H9 (cell line): ENCODE results near the gene PDS5B. TPM values are rescaled to one million over a fixed set of nuclear protein-coding genes. Genes with fewer than 3 reads are reported as not detected.
A peak's percentile ranks its signal among the peaks of the same experiment; 100 is the strongest.

Experiments used
- DNase-seq: peaks from one replicate; pipeline ENCODE4 v3.0.0-alpha.2; 2017
- H2AFZ ChIP-seq: one replicate; pipeline ENCODE4 v1.6.1; 2013; ENCODE audit warnings: mild to moderate bottlenecking, low read length, control low read depth, moderate library complexity
- H2AK5ac ChIP-seq: 2 replicates; pipeline ENCODE4 v1.6.1; 2013; ENCODE audit warnings: low read length, control low read depth, mixed read lengths; ENCODE audit not compliant: insufficient read length
- H2BK120ac ChIP-seq: one replicate; pipeline ENCODE4 v1.6.1; 2013; ENCODE audit warnings: low read depth, mild to moderate bottlenecking, low read length, control low read depth, inconsistent platforms; ENCODE audit not compliant: poor library complexity, severe bottlenecking
- H2BK12ac ChIP-seq: 2 replicates; pipeline ENCODE4 v1.6.1; 2013; ENCODE audit warnings: low read length, control low read depth, mixed read lengths, low read depth; ENCODE audit not compliant: insufficient read length
- H2BK15ac ChIP-seq: 2 replicates; pipeline ENCODE4 v1.6.1; 2013; ENCODE audit warnings: low read depth, low read length, control low read depth
- H2BK20ac ChIP-seq: one replicate; pipeline ENCODE4 v1.6.1; 2013; ENCODE audit warnings: low read depth, mild to moderate bottlenecking, low read length, control low read depth, inconsistent platforms; ENCODE audit not compliant: poor library complexity, severe bottlenecking
- H2BK5ac ChIP-seq: 2 replicates; pipeline ENCODE4 v1.6.1; 2013; ENCODE audit warnings: low read length, control low read depth, mixed read lengths; ENCODE audit not compliant: insufficient read length
- H3K14ac ChIP-seq: 2 replicates; pipeline ENCODE4 v1.6.1; 2013; ENCODE audit warnings: low read length, control low read depth; ENCODE audit not compliant: insufficient read depth
- H3K18ac ChIP-seq: 2 replicates; pipeline ENCODE4 v1.6.1; 2013; ENCODE audit warnings: low read depth, mild to moderate bottlenecking, mixed read lengths, low read length, control low read depth; ENCODE audit not compliant: insufficient read length
- H3K23ac ChIP-seq: 2 replicates; pipeline ENCODE4 v1.6.1; 2013; ENCODE audit warnings: low read length, control low read depth, mixed read lengths, low read depth; ENCODE audit not compliant: insufficient read length
- H3K23me2 ChIP-seq: 2 replicates; pipeline ENCODE4 v1.6.1; 2013; ENCODE audit warnings: low read depth, mild to moderate bottlenecking, mixed read lengths, low read length, control low read depth; ENCODE audit not compliant: insufficient read length, poor library complexity, severe bottlenecking
- H3K27ac ChIP-seq: 2 replicates; pipeline ENCODE4 v1.5.1; 2013; ENCODE audit warnings: low read length, control low read depth, mixed read lengths, low read depth; ENCODE audit not compliant: insufficient read length
- H3K27me3 ChIP-seq: 2 replicates; pipeline ENCODE4 v1.6.1; 2013; ENCODE audit warnings: low read length, control low read depth, inconsistent platforms; ENCODE audit not compliant: insufficient read depth
- H3K4ac ChIP-seq: 2 replicates; pipeline ENCODE4 v1.6.1; 2013; ENCODE audit warnings: low read depth, mild to moderate bottlenecking, control low read depth, inconsistent platforms, low read length, moderate library complexity
- H3K4me1 ChIP-seq: 2 replicates; pipeline ENCODE4 v1.6.1; 2013; ENCODE audit warnings: low read length, control low read depth, inconsistent platforms; ENCODE audit not compliant: insufficient read depth
- H3K4me2 ChIP-seq: 2 replicates; pipeline ENCODE4 v1.6.1; 2013; ENCODE audit warnings: low read length, control low read depth, mixed read lengths; ENCODE audit not compliant: insufficient read length, insufficient read depth
- H3K56ac ChIP-seq: 2 replicates; pipeline ENCODE4 v1.6.1; 2013; ENCODE audit warnings: low read depth, mild to moderate bottlenecking, mixed read lengths, low read length, control low read depth; ENCODE audit not compliant: insufficient read length
- H3K79me1 ChIP-seq: 2 replicates; pipeline ENCODE4 v1.6.1; 2013; ENCODE audit warnings: low read depth, mild to moderate bottlenecking, moderate library complexity, low read length, control low read depth, inconsistent platforms; ENCODE audit not compliant: insufficient read depth, poor library complexity, severe bottlenecking
- H3K79me2 ChIP-seq: 2 replicates; pipeline ENCODE4 v1.6.1; 2013; ENCODE audit warnings: low read length, control low read depth, inconsistent platforms; ENCODE audit not compliant: insufficient read depth
- H3K9ac ChIP-seq: 2 replicates; pipeline ENCODE4 v1.6.1; 2013; ENCODE audit warnings: low read length, control low read depth, mixed read lengths; ENCODE audit not compliant: insufficient read length; ENCODE audit errors: extremely low read depth
- H3K9me3 ChIP-seq: one replicate; pipeline ENCODE4 v1.6.1; 2013; ENCODE audit warnings: low read depth, low read length, inconsistent platforms; ENCODE audit not compliant: control insufficient read depth
- H3T11ph ChIP-seq: one replicate; pipeline ENCODE4 v1.6.1; 2013; ENCODE audit warnings: mild to moderate bottlenecking, low read length, control low read depth, inconsistent platforms
- H4K20me1 ChIP-seq: one replicate; pipeline ENCODE4 v1.6.1; 2013; ENCODE audit not compliant: control insufficient read depth, insufficient read length, insufficient read depth
- H4K5ac ChIP-seq: 2 replicates; pipeline ENCODE4 v1.6.1; 2013; ENCODE audit warnings: low read depth, mild to moderate bottlenecking, mixed read lengths, low read length, control low read depth; ENCODE audit not compliant: insufficient read length
- H4K8ac ChIP-seq: replicated peaks from 2 replicates; pipeline ENCODE4 v1.6.1; 2013; ENCODE audit warnings: low read length, control low read depth, mixed read lengths, low read depth; ENCODE audit not compliant: insufficient read length
- H4K91ac ChIP-seq: 2 replicates; pipeline ENCODE4 v1.6.1; 2013; ENCODE audit warnings: low read depth, mild to moderate bottlenecking, moderate library complexity, mixed read lengths, low read length, control low read depth; ENCODE audit not compliant: insufficient read length
- H3K27ac Mint-ChIP-seq, 3 experiments: 2 replicates in 2 of 3; 3 replicates in 1 of 3; pipeline ENCODE4 v1.8.0; 2020 to 2021; ENCODE audit warnings: mixed read lengths in 3 of 3, mild to moderate bottlenecking in 1 of 3, moderate library complexity in 1 of 3
- H3K27me3 Mint-ChIP-seq: 2 replicates; pipeline ENCODE4 v1.8.0; 2021; ENCODE audit warnings: low read depth, mild to moderate bottlenecking, moderate library complexity, mixed read lengths
- H3K36me3 Mint-ChIP-seq, 3 experiments: 2 replicates in 2 of 3; 3 replicates in 1 of 3; pipeline ENCODE4 v1.8.0; 2020 to 2021; ENCODE audit warnings: low read depth in 3 of 3, mixed read lengths in 3 of 3; ENCODE audit not compliant: insufficient read depth in 1 of 3
- H3K4me1 Mint-ChIP-seq, 2 experiments: 2 replicates each; pipeline ENCODE4 v1.8.0; 2020; ENCODE audit warnings: mixed read lengths in 2 of 2
- H3K4me3 Mint-ChIP-seq, 2 experiments: 2 replicates in 1 of 2; 3 replicates in 1 of 2; pipeline ENCODE4 v1.8.0; 2020 to 2021; ENCODE audit warnings: mild to moderate bottlenecking in 2 of 2, mixed read lengths in 2 of 2, moderate library complexity in 1 of 2
- H3K9me3 Mint-ChIP-seq, 2 experiments: 2 replicates in 1 of 2; 3 replicates in 1 of 2; pipeline ENCODE4 v1.8.0; 2020; ENCODE audit warnings: mild to moderate bottlenecking in 2 of 2, mixed read lengths in 2 of 2, moderate library complexity in 1 of 2
- CTCF ChIP-seq: fragments of 200-600 bp; sonication (generic); conservative IDR thresholded peaks from 3 replicates; pipeline ENCODE4 v1.8.0; 2021; ENCODE audit warnings: antibody characterized with exemption, mild to moderate bottlenecking
- WGBS: extraction: QIAGEN DNeasy Blood & Tissue Kit; methylation state at CpG from one replicate; pipeline ENCODE4 v1.1.7; 2013; ENCODE audit warnings: missing lambda C conversion rate, low lambda C conversion rate, mixed read lengths; ENCODE audit not compliant: insufficient read length; ENCODE audit errors: extremely low coverage; 5-methylcytosine and 5-hydroxymethylcytosine counted together
- total RNA-seq: library from RNA; stranded (reverse); gene quantifications from 2 replicates; pipeline ENCODE4 v1.2.1, GENCODE V29; 2021

Gene PDS5B
- total RNA-seq, 1 experiment from 2014 or later = 50.0 TPM

- Histone ChIP-seq H2AK5ac (no peak overlapping the region), H2AFZ (no peak overlapping the region), H3K4ac (no peak overlapping the region), H3K27ac (no peak overlapping the region), H4K5ac (no peak overlapping the region), H2BK15ac (no peak overlapping the region), H2BK5ac (no peak overlapping the region), H3K56ac (no peak overlapping the region), H3K4me1 (no peaks in the 10 kb centered on the region), H3K4me2 (no peak overlapping the region), H3K23me2 (peaks cover 5% of the 10 kb centered on the region), H3T11ph (no peak overlapping the region), H4K8ac (no peak overlapping the region), H3K79me1 (no peaks in the 10 kb centered on the region), H4K20me1 (no peaks in the 10 kb centered on the region), H3K14ac (no peak overlapping the region), H4K91ac (no peak overlapping the region), H3K27me3 (no peaks in the 10 kb centered on the region), H2BK20ac (no peak overlapping the region), H3K18ac (no peak overlapping the region), H3K9ac (no peak overlapping the region), H2BK12ac (no peak overlapping the region), H2BK120ac (no peak overlapping the region), H3K23ac (no peak overlapping the region), H3K79me2 (peaks cover 36% of the 10 kb centered on the region; the same call in 1 of the 2 replicates), H3K9me3 (no peaks in the 10 kb centered on the region)
- H3K27ac Mint-ChIP-seq = no peak overlapping the region
- H3K4me1 Mint-ChIP-seq = peaks cover 39% of the 10 kb centered on the region in 2 experiments
- peaks cover 8% of the 10 kb centered on the region for H3K27me3 Mint-ChIP-seq
- DNase-seq = no peak
- no peaks in the 10 kb centered on the region for H3K9me3 Mint-ChIP-seq
- TF ChIP-seq CTCF = no peak
- H3K36me3 Mint-ChIP-seq = no peaks in the 10 kb centered on the region; a peak in 1 of 7 replicates
- WGBS = no CpG with 5 or more reads among the region's 8 CpGs
- H3K4me3 Mint-ChIP-seq = peak overlapping the region in 1 of 2 experiments; percentile 24; a peak in 2 of 5 replicates
Measured at GRCh38 chr13:32589471-32589870, 3.2 kb downstream of the PDS5B start.
